Measurements from ENCODE around the gene ARRDC2. TPM values are rescaled to one million over a fixed set of nuclear protein-coding genes. Genes with fewer than 3 reads are reported as not detected.

Gene ARRDC2
- total RNA-seq, 1 donor from 2014 or later, result 13.4 TPM

GRCh38 chr19:18009412-18010066, 1.6 kb downstream of the ARRDC2 start:
- DNase-seq (ENCODE audit: low read depth), result no peak
- no peak for TF ChIP-seq CTCF (conservative IDR thresholded peaks at IDR 0.05; ENCODE audit: low read depth, low read length)
- H3K4me3 ChIP-seq (ENCODE audit: low read depth, low read length), result no peak overlapping the region

DNA sequence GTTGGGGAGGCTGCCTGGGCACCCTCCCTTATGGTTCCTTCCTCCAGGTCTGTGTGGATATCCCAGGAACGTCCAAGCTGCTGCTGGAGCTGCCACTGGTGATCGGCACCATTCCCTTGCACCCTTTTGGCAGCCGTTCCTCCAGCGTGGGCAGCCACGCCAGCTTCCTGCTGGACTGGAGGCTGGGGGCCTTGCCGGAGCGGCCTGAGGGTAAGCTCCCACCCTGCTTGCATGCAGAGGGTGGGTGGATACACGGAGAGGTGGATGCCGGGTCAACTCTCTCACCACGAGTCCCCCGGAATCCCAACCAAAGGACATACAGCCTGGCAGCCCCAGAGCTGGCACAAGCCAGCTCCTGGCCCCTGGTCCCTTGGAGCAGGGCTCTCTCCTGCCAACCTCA, 2.2 kb downstream of the ARRDC2 start:
- H3K4me3 ChIP-seq (ENCODE audit: low read depth, low read length), result no peak overlapping the region
- TF ChIP-seq CTCF (conservative IDR thresholded peaks at IDR 0.05; ENCODE audit: low read depth, low read length), result no peak
- no peak for DNase-seq (ENCODE audit: low read depth)

- no peak for TF ChIP-seq CTCF (conservative IDR thresholded peaks at IDR 0.05; ENCODE audit: low read depth, low read length)
- no peak for DNase-seq (ENCODE audit: low read depth)
- H3K4me3 ChIP-seq (ENCODE audit: low read depth, low read length), result no peak overlapping the region
Observed at GRCh38 chr19:18013210-18014111, 5.5 kb downstream of the ARRDC2 start.

- DNase-seq (ENCODE audit: low read depth), result no peak
- H3K4me3 ChIP-seq (ENCODE audit: low read depth, low read length), result no peak overlapping the region
- no peak for TF ChIP-seq CTCF (conservative IDR thresholded peaks at IDR 0.05; ENCODE audit: low read depth, low read length)
Observed at GRCh38 chr19:18014197-18014596, 6.2 kb downstream of the ARRDC2 start.

DNA sequence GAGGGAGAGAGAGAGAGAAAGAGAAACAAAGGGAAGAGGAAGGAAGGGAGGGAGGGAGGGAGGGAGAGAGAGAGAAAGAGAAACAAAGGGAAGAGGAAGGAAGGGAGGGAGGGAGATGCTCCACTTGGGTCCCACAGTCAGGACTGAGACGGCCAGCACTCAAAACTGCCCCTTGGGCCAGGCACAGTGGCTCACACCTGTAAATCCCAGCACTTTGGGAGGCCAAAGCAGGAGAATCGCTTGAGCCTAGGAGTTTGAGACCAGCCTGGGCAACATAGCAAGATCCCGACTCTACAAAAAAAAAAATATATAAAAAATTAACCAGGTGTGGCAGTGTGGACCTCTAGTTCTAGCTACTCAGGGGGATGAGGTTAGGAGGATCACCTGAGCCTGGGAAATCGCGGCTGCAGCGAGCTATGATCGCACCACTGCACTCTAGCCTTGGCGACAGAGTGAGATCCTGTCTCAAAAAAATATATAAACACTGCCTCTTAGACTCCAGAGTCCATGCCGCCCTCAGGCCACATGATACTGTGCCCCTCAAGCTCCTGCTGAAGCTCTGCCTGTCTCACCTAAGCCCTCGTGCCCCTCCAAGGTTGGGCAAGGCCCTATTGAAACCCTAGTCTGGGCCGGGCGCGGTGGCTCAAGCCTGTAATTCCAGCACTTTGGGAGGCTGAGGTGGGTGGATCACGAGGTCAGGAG, 8.4 kb downstream of the ARRDC2 start:
- DNase-seq (ENCODE audit: low read depth), result no peak
- no peak overlapping the region for H3K4me3 ChIP-seq (ENCODE audit: low read depth, low read length)
- no peak for TF ChIP-seq CTCF (conservative IDR thresholded peaks at IDR 0.05; ENCODE audit: low read depth, low read length)

- no peak for DNase-seq (ENCODE audit: low read depth)
- no peak for TF ChIP-seq CTCF (conservative IDR thresholded peaks at IDR 0.05; ENCODE audit: low read depth, low read length)
- no peak overlapping the region for H3K4me3 ChIP-seq (ENCODE audit: low read depth, low read length)
Observed at GRCh38 chr19:18017275-18018083, 9.5 kb downstream of the ARRDC2 start.
